ENCODE data around the gene BBS12.

GRCh38 chr4:122775987-122776836 lies 43.7 kb downstream of the BBS12 start:
- TF ChIP-seq CTCF (conservative IDR thresholded peaks at IDR 0.05) (no peak), ZFX (IDR thresholded peaks at IDR 0.05) (no peak)

All from C4-2B (cell line).